Measurements from ENCODE around the gene PRSS1.

DNA sequence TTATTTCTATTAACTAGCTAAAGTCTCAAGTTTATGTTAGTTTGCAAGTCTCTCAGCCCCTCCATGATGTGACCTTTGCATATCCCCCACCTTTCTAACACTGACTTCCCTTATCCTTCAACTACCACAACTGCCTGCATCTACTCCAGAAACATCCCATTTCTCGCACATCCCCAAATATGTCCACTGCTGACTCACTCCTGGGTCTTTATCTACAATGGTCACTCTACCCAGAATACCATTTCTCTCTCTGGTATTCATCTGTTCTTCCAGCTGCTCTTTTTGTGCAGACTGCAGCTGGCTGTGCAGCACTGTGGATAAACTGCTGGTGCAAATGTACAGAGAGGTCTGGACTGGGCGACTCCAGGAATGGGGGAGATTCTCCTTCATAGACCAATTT, 32.7 kb upstream of the PRSS1 start:
- TF ChIP-seq CTCF (conservative IDR thresholded peaks at IDR 0.05; ENCODE audit: low read depth, low read length): no peak
- TF ChIP-seq EZH2 (IDR thresholded peaks at IDR 0.05; ENCODE audit: borderline replicate concordance, low read depth, low read length, poor library complexity, severe bottlenecking): no peak

All from A673 (cell line).